ENCODE data around the gene PCDH9. TPM values are rescaled to one million over a fixed set of nuclear protein-coding genes. Genes with fewer than 3 reads are reported as not detected.

PCDH9 gene
- total RNA-seq, 1 donor from 2014 or later, result 0.26 TPM

GRCh38 chr13:66407128-66407527 is 823.0 kb downstream of the PCDH9 start:
- TF ChIP-seq, protein P1, sequence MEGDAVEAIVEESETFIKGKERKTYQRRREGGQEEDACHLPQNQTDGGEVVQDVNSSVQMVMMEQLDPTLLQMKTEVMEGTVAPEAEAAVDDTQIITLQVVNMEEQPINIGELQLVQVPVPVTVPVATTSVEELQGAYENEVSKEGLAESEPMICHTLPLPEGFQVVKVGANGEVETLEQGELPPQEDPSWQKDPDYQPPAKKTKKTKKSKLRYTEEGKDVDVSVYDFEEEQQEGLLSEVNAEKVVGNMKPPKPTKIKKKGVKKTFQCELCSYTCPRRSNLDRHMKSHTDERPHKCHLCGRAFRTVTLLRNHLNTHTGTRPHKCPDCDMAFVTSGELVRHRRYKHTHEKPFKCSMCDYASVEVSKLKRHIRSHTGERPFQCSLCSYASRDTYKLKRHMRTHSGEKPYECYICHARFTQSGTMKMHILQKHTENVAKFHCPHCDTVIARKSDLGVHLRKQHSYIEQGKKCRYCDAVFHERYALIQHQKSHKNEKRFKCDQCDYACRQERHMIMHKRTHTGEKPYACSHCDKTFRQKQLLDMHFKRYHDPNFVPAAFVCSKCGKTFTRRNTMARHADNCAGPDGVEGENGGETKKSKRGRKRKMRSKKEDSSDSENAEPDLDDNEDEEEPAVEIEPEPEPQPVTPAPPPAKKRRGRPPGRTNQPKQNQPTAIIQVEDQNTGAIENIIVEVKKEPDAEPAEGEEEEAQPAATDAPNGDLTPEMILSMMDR (IDR thresholded peaks at IDR 0.05; ENCODE audit: insufficient read depth, low read length, severe bottlenecking), result no peak

DNA sequence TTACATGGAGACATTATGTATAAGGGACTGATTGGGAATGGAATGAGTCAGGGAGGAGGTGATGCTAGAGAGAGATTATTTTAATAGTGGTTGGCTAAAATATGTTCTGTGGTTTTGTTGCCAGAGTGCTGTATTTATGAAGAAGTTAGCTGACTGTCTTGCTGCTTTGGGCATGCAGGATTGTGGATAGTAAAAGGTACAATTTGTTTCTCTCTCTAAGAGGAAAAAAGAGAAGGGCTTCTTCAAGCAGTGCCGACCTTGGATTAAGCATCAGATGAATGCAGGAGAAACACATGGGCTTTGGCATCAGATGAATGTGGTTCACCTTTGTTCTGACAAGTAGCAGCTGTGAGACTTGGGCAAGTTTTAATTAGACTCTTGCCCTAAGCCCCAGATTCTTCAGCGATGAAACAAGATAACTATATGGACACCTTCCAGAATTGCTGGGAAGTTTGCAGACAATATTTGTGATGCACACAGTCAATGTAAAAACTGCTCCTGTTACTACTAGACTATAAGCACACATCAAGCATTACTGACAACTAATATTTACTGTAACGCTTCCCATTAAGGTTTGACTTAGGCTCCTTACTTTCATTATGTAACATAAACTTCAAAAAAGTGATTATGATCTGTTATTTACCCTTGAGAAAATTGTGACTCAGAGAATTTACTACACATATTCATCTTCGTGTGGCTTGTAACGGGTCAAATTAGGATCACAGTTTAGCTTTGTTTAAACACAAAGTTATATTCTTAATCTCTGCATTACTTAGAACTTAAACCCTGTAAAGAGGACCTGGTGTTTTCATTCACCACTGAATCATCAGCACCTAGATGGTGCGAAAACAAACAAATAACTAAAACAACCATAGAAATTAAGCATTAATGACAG is 824.0 kb downstream of the PCDH9 start:
- Histone ChIP-seq H3K36me3 (ENCODE audit: control insufficient read depth, insufficient read depth, low read length) (no peaks in the 10 kb centered on the region), H3K27me3 (ENCODE audit: control insufficient read depth, insufficient read depth, low read length) (no peaks in the 10 kb centered on the region), H3K4me3 (ENCODE audit: low read depth, low read length) (no peak overlapping the region)
- TF ChIP-seq, protein P1 (IDR thresholded peaks at IDR 0.05; ENCODE audit: insufficient read depth, low read length, severe bottlenecking), result no peak
- FAIRE-seq (no peak), DNase-seq (ENCODE audit: low read depth) (peak; percentile 55)

More at GRCh38 chr13:66407128-66407527, 823.0 kb downstream of the PCDH9 start:
- Histone ChIP-seq H3K4me3 (ENCODE audit: low read depth, low read length) (no peak overlapping the region), H3K27me3 (ENCODE audit: control insufficient read depth, insufficient read depth, low read length) (no peaks in the 10 kb centered on the region), H3K36me3 (ENCODE audit: control insufficient read depth, insufficient read depth, low read length) (no peaks in the 10 kb centered on the region)
- FAIRE-seq (no peak), DNase-seq (ENCODE audit: low read depth) (no peak)

DNA sequence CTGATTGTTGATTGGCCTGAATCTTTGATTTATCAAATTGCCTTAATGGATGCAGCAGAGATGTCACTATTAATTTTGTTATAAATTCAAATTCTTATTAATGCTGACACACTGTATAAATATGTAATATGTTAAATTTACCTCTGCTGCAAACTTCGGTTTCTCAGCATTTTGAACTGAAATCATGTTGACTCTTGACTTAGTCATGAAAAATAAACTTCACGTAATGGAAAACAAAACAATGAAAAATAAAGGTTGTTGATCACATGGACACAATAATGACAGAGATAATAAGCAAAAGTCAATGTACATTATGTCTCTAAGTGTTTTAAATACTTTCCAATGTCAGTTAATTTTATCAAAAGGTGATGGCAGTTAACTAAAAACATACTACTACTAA is 827.6 kb downstream of the PCDH9 start:
- DNase-seq (ENCODE audit: low read depth), result no peak
- no peaks in the 10 kb centered on the region for H3K27me3 ChIP-seq (ENCODE audit: control insufficient read depth, insufficient read depth, low read length)
- TF ChIP-seq, protein P1 (IDR thresholded peaks at IDR 0.05; ENCODE audit: insufficient read depth, low read length, severe bottlenecking), result no peak
- FAIRE-seq, result no peak
- no peaks in the 10 kb centered on the region for H3K36me3 ChIP-seq (ENCODE audit: control insufficient read depth, insufficient read depth, low read length)
- H3K4me3 ChIP-seq (ENCODE audit: low read depth, low read length), result no peak overlapping the region

- no peak overlapping the region for H3K4me3 ChIP-seq (ENCODE audit: low read depth, low read length)
- no peaks in the 10 kb centered on the region for H3K27me3 ChIP-seq (ENCODE audit: control insufficient read depth, insufficient read depth, low read length)
- DNase-seq (ENCODE audit: low read depth), result no peak
- no peaks in the 10 kb centered on the region for H3K36me3 ChIP-seq (ENCODE audit: control insufficient read depth, insufficient read depth, low read length)
- TF ChIP-seq, protein P1 (IDR thresholded peaks at IDR 0.05; ENCODE audit: insufficient read depth, low read length, severe bottlenecking), result no peak
- FAIRE-seq, result no peak
These were observed 828.1 kb downstream of the PCDH9 start for GRCh38 chr13:66402066-66402465.

- Histone ChIP-seq H3K4me3 (ENCODE audit: low read depth, low read length) (no peak overlapping the region), H3K36me3 (ENCODE audit: control insufficient read depth, insufficient read depth, low read length) (no peaks in the 10 kb centered on the region), H3K27me3 (ENCODE audit: control insufficient read depth, insufficient read depth, low read length) (no peaks in the 10 kb centered on the region)
- FAIRE-seq (no peak), DNase-seq (ENCODE audit: low read depth) (no peak)
- TF ChIP-seq, protein P1 (IDR thresholded peaks at IDR 0.05; ENCODE audit: insufficient read depth, low read length, severe bottlenecking), result no peak
These were observed 829.8 kb downstream of the PCDH9 start for GRCh38 chr13:66400292-66400691.

All from bronchial epithelial cell (primary cell).